Neural crest cell (in vitro differentiated cells): ENCODE measurements around the gene MICALL2. TPM values are rescaled to one million over a fixed set of nuclear protein-coding genes. Genes with fewer than 3 reads are reported as not detected.

Source experiments
- DNase-seq: peaks from one replicate; pipeline ENCODE4 v3.0.0; 2021; ENCODE audit warnings: low read depth, mixed read lengths, low spot score
- H3K27ac Mint-ChIP-seq: one replicate; pipeline ENCODE4 v1.8.0; 2021; ENCODE audit warnings: mild to moderate bottlenecking, mixed read lengths; ENCODE audit not compliant: unreplicated experiment
- H3K27me3 Mint-ChIP-seq: 2 replicates; pipeline ENCODE4 v1.8.0; 2021; ENCODE audit warnings: low read depth, mild to moderate bottlenecking, mixed read lengths
- H3K36me3 Mint-ChIP-seq: 2 replicates; pipeline ENCODE4 v1.8.0; 2021; ENCODE audit warnings: low read depth, mild to moderate bottlenecking, mixed read lengths
- H3K4me1 Mint-ChIP-seq: 2 replicates; pipeline ENCODE4 v1.8.0; 2021; ENCODE audit warnings: mixed read lengths
- H3K4me3 Mint-ChIP-seq: one replicate; pipeline ENCODE4 v1.8.0; 2021; ENCODE audit warnings: mild to moderate bottlenecking, mixed read lengths
- H3K9me3 Mint-ChIP-seq: 2 replicates; pipeline ENCODE4 v1.8.0; 2021; ENCODE audit warnings: mixed read lengths
- total RNA-seq: library from RNA; stranded (reverse); gene quantifications from 2 replicates; pipeline ENCODE4 v1.2.1, GENCODE V29; 2021
- TF ChIP-seq, protein P1 (sequence below): fragments of 200-600 bp; sonication (generic); conservative IDR thresholded peaks from 2 replicates; pipeline ENCODE4 v1.5.0; 2021; ENCODE audit warnings: antibody characterized with exemption, mild to moderate bottlenecking

Gene MICALL2
- total RNA-seq, 1 donor from 2014 or later = 18.7 TPM

DNA sequence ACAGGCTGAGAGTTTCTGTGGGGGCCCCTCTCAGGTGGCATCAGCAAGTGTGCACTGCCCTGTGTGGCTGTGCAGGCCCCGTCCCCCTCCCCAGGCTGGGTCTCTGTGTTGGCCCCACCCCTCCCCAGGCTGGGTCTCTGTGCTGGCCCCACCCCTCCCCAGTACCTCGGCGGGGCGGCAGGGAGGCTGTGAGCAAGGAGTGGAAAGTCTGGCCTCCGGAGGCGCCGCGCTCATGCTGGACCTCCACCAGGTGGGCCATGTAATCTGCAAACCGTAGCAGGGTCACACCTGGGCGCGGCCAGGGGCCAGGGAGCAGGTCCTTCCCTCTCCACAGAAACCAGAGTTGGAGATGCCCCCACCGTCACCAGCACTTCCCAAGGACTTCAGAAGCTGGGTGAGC lies 21.4 kb upstream of the MICALL2 start:
- TF ChIP-seq, protein P1, sequence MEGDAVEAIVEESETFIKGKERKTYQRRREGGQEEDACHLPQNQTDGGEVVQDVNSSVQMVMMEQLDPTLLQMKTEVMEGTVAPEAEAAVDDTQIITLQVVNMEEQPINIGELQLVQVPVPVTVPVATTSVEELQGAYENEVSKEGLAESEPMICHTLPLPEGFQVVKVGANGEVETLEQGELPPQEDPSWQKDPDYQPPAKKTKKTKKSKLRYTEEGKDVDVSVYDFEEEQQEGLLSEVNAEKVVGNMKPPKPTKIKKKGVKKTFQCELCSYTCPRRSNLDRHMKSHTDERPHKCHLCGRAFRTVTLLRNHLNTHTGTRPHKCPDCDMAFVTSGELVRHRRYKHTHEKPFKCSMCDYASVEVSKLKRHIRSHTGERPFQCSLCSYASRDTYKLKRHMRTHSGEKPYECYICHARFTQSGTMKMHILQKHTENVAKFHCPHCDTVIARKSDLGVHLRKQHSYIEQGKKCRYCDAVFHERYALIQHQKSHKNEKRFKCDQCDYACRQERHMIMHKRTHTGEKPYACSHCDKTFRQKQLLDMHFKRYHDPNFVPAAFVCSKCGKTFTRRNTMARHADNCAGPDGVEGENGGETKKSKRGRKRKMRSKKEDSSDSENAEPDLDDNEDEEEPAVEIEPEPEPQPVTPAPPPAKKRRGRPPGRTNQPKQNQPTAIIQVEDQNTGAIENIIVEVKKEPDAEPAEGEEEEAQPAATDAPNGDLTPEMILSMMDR = no peak
- H3K27ac Mint-ChIP-seq = no peak overlapping the region
- H3K9me3 Mint-ChIP-seq = no peaks in the 10 kb centered on the region
- H3K4me1 Mint-ChIP-seq = no peaks in the 10 kb centered on the region
- H3K36me3 Mint-ChIP-seq = no peaks in the 10 kb centered on the region
- H3K4me3 Mint-ChIP-seq = no peak overlapping the region
- DNase-seq = no peak
- no peaks in the 10 kb centered on the region for H3K27me3 Mint-ChIP-seq

DNA sequence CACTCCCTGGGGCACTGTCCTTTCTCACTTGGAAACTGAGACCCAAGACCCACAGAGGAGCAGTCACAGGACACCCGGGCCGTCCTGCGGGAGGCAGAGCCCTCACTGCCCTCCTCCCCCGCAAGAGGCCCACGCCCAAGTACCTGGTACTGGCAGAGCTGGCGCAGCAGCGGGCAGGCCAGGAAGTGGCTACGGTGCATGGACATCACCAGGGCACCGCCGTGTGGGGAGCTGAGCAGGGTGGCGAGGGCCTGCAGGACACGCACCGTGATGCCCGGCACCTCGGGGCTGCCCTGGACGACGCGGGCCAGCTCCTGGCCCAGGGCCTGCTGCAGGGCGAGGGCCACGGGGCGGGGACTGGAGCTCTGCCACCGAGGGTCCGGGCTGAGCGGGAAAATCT lies 20.0 kb upstream of the MICALL2 start:
- Mint-ChIP-seq H3K4me3 (no peak overlapping the region), H3K27ac (no peak overlapping the region), H3K27me3 (no peaks in the 10 kb centered on the region), H3K4me1 (no peaks in the 10 kb centered on the region), H3K36me3 (no peaks in the 10 kb centered on the region), H3K9me3 (no peaks in the 10 kb centered on the region)
- no peak for DNase-seq
- TF ChIP-seq, protein P1 = no peak

DNA sequence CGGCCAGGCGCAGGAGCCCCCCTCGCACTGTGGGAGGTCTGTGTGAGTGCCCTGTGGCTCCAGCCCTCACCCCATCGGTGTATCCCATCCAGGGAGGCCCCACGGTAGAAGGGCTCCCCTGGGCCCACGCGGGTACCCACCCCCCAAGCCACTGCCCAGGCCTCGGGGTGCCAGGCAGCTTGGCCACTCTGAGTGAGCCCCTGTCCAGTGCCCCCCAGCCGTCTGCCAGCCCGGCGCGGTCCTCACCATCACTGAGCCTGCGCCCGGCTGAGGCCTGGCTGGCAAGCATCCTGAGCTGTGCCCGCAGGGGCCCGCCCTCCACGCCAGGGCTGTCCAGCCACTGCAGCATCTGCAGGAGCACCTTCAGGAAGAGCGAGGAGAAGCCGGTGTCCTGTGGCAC lies 19.2 kb upstream of the MICALL2 start:
- no peaks in the 10 kb centered on the region for H3K9me3 Mint-ChIP-seq
- H3K4me1 Mint-ChIP-seq = no peaks in the 10 kb centered on the region
- H3K27ac Mint-ChIP-seq = no peak overlapping the region
- no peaks in the 10 kb centered on the region for H3K27me3 Mint-ChIP-seq
- H3K36me3 Mint-ChIP-seq = no peaks in the 10 kb centered on the region
- TF ChIP-seq, protein P1 = no peak
- H3K4me3 Mint-ChIP-seq = no peak overlapping the region
- DNase-seq = no peak

DNA sequence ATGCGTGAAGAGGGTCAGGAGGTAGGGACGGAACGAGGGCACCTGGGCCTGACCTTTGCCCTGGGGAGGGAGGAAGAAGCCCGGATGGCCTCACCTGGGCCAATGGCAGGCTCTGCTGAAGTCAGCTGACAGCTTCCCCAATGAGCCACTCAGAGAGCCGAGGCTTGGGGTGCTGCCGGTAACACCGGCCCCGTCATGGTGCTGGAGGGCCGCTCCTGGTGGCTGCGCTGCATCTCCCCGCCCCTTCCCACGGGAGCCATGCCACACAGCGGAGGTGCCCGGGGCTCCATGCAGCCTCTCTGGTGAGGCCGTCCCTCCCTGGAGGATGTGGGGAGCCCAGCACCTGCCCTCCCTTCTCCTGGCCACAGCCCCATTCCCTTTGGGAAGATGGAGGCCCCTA lies 17.6 kb upstream of the MICALL2 start:
- DNase-seq = no peak
- Mint-ChIP-seq H3K9me3 (no peaks in the 10 kb centered on the region), H3K36me3 (no peaks in the 10 kb centered on the region), H3K27ac (no peak overlapping the region), H3K27me3 (no peaks in the 10 kb centered on the region), H3K4me1 (no peaks in the 10 kb centered on the region), H3K4me3 (no peak overlapping the region)
- TF ChIP-seq, protein P1 = no peak

DNA sequence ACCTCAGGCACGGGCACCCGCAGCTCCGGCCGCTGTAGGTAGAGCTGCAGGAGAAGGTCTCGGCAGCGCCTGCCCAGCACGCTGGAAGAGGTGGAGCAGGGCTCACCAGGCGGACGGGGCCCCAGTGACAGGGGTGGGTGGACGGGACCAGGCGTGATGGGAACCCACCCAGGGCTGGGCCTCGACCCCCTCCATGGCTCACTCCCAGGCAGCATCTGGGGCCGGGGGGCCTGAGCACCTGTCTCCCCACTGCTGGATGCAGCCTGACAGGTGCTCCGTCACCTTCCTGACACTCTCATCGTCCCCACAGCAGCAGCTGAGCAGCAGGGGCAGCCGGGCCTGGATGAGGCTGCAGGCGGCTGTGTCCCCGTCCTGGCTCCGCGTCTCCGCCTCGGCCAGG lies 16.7 kb upstream of the MICALL2 start:
- Mint-ChIP-seq H3K4me1 (no peaks in the 10 kb centered on the region), H3K27ac (no peak overlapping the region), H3K4me3 (no peak overlapping the region), H3K9me3 (no peaks in the 10 kb centered on the region), H3K36me3 (no peaks in the 10 kb centered on the region), H3K27me3 (no peaks in the 10 kb centered on the region)
- TF ChIP-seq, protein P1 = no peak
- no peak for DNase-seq

DNA sequence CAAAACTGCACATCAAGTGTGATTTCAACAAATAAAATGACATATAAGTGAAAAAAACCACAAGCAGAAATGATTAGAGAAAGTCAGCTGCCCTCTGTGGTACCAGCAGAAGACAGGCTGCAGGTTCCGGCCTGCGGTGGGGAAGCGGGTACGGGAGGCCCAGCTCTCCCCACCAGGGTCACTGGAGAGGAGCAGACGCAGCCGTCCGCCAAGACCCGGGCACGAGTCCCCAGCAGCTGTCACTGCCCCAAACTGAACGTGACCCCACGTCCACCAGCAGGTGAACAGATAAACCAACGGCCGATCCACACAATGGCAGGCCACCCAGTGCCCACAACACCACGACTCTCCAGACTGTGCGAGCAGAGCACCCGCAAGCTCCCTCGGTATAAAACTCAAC lies 16.1 kb upstream of the MICALL2 start:
- no peak overlapping the region for H3K27ac Mint-ChIP-seq
- H3K9me3 Mint-ChIP-seq = no peaks in the 10 kb centered on the region
- TF ChIP-seq, protein P1 = no peak
- H3K27me3 Mint-ChIP-seq = no peaks in the 10 kb centered on the region
- no peaks in the 10 kb centered on the region for H3K4me1 Mint-ChIP-seq
- H3K4me3 Mint-ChIP-seq = no peak overlapping the region
- DNase-seq = no peak
- H3K36me3 Mint-ChIP-seq = no peaks in the 10 kb centered on the region
